Adrenal gland (tissue), 5 donors: ENCODE measurements around the gene GALNT10.

Experiments used
- POLR2A ChIP-seq, 2 donors: fragments of 450-650 bp; IDR thresholded peaks; one replicate each; pipeline ENCODE4 v1.6.1; 2017; ENCODE audit warnings: antibody characterized with exemption in 2 of 2, mild to moderate bottlenecking in 2 of 2, moderate library complexity in 1 of 2
- TF ChIP-seq, protein P1 (sequence below), 6 experiments: fragments of 450-650 bp in 4 of 6; fragments of 200-600 bp in 2 of 6; sonication (generic) in 1 of 6; IDR thresholded peaks; 1 replicate in 5 of 6; 2 replicates in 1 of 6; pipeline versions ENCODE4 v1.5.1 to v1.8.0; 2016 to 2021; ENCODE audit warnings: antibody characterized with exemption in 6 of 6, mild to moderate bottlenecking in 2 of 6, moderate library complexity in 1 of 6
- donor health status: DM: no; HTN: no; CAD: no.

DNA sequence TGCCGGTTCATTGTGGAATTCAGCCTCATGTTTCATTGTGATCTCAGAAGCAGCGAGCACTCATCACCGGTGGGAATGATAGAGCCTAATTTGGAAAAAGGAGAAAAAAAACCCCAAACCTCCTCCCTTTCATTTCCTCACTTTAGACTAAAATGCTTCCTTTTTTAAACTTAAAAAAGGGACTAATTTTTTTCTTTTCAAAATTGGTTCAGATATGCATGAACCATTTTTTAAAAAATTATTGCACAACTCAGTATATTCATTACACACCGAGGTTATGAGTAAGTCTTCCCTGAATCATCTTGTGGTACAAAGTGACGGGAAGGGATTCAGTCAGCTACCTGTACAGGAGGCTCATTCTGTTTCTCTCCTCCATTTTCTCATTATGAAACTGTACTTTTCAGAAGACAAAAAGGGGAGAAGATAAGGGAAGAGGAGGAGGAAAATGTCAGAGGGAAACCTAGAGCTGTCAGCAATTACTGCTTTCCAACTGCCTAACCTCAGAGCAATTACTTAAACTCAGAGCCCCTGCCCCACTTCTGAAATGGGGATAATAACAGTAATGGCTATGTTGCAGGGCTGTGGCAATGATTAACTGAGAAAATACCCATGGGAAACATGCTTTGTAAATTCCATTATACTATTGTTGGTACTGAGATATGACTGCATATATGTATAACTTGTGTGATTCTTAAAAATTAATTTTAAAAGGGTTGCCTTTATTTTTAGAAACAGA, 24.0 kb downstream of the GALNT10 start:
- TF ChIP-seq, protein P1, sequence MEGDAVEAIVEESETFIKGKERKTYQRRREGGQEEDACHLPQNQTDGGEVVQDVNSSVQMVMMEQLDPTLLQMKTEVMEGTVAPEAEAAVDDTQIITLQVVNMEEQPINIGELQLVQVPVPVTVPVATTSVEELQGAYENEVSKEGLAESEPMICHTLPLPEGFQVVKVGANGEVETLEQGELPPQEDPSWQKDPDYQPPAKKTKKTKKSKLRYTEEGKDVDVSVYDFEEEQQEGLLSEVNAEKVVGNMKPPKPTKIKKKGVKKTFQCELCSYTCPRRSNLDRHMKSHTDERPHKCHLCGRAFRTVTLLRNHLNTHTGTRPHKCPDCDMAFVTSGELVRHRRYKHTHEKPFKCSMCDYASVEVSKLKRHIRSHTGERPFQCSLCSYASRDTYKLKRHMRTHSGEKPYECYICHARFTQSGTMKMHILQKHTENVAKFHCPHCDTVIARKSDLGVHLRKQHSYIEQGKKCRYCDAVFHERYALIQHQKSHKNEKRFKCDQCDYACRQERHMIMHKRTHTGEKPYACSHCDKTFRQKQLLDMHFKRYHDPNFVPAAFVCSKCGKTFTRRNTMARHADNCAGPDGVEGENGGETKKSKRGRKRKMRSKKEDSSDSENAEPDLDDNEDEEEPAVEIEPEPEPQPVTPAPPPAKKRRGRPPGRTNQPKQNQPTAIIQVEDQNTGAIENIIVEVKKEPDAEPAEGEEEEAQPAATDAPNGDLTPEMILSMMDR (IDR thresholded peaks at IDR 0.05), result no peak
- TF ChIP-seq POLR2A (IDR thresholded peaks at IDR 0.05), result no peak
